Suprapubic skin (tissue), 4 donors: ENCODE data around the gene UBE2O. TPM values are rescaled to one million over a fixed set of nuclear protein-coding genes. Genes with fewer than 3 reads are reported as not detected.

Experiments
- DNase-seq, 2 donors: peaks; one replicate each; pipeline ENCODE4 v3.0.0-alpha.2; 2019; ENCODE audit warnings: low spot score in 2 of 2
- H3K27ac ChIP-seq: fragments of 200-600 bp; sonication (generic); one replicate; pipeline ENCODE4 v1.5.1; 2019
- H3K27me3 ChIP-seq: fragments of 200-600 bp; sonication (generic); one replicate; pipeline ENCODE4 v1.5.1; 2019
- H3K36me3 ChIP-seq: fragments of 200-600 bp; sonication (generic); one replicate; pipeline ENCODE4 v1.5.1; 2019
- H3K4me1 ChIP-seq: fragments of 200-600 bp; sonication (generic); one replicate; pipeline ENCODE4 v1.5.1; 2019
- H3K4me3 ChIP-seq: fragments of 200-600 bp; sonication (generic); one replicate; pipeline ENCODE4 v1.5.1; 2019; ENCODE audit warnings: mild to moderate bottlenecking
- H3K9me3 ChIP-seq: fragments of 200-600 bp; sonication (generic); one replicate; pipeline ENCODE4 v1.5.1; 2019
- CTCF ChIP-seq, 2 donors: fragments of 200-600 bp in 1 of 2; fragments of 450-650 bp in 1 of 2; sonication (generic) in 1 of 2; IDR thresholded peaks; one replicate each; pipeline ENCODE4 v1.5.1; 2016 to 2019; ENCODE audit warnings: antibody characterized with exemption in 2 of 2, mild to moderate bottlenecking in 1 of 2, moderate library complexity in 1 of 2
- EP300 ChIP-seq: sonication (generic); formaldehyde crosslinking; IDR thresholded peaks from one replicate; pipeline ENCODE4 v1.6.1; 2017; ENCODE audit warnings: antibody characterized with exemption
- POLR2A ChIP-seq, 2 donors: fragments of 450-650 bp; IDR thresholded peaks; one replicate each; pipeline ENCODE4 v1.6.1; 2017; ENCODE audit warnings: antibody characterized with exemption in 2 of 2, mild to moderate bottlenecking in 2 of 2, moderate library complexity in 2 of 2
- POLR2AphosphoS5 ChIP-seq, 3 donors: sonication (generic); formaldehyde crosslinking; IDR thresholded peaks; one replicate each; pipeline ENCODE4 v1.6.1; 2017; ENCODE audit warnings: antibody characterized with exemption in 3 of 3
- WGBS: methylation state at CpG from one replicate; pipeline ENCODE4 v1.1.5; 2018; 5-methylcytosine and 5-hydroxymethylcytosine counted together
- total RNA-seq, 4 donors: library from RNA; depleted of rRNA; stranded (reverse); fragments of >200 nt; gene quantifications; one replicate each; pipeline ENCODE4 v1.1.0, GENCODE V29; 2016

UBE2O gene
- total RNA-seq, 4 donors from 2014 or later, result 31.3 to 42.0 (median 37.7) TPM

- H3K9me3 ChIP-seq, result no peaks in the 10 kb centered on the region
- H3K4me3 ChIP-seq, result no peak overlapping the region
- TF ChIP-seq EP300, result no peak
- no peak for TF ChIP-seq CTCF (IDR thresholded peaks at IDR 0.05)
- TF ChIP-seq POLR2AphosphoS5 (IDR thresholded peaks at IDR 0.05), result no peak
- TF ChIP-seq POLR2A (IDR thresholded peaks at IDR 0.05), result no peak
- no peak for DNase-seq
- H3K27me3 ChIP-seq, result no peaks in the 10 kb centered on the region
- 89% methylated on average over 8 of the region's 8 CpGs for WGBS
- no peaks in the 10 kb centered on the region for H3K36me3 ChIP-seq
- H3K4me1 ChIP-seq, result peaks cover 2% of the 10 kb centered on the region
- no peak overlapping the region for H3K27ac ChIP-seq
These were observed 10.3 kb downstream of the UBE2O start for GRCh38 chr17:76442341-76443338.

- Histone ChIP-seq H3K9me3 (no peaks in the 10 kb centered on the region), H3K36me3 (no peaks in the 10 kb centered on the region), H3K27me3 (no peaks in the 10 kb centered on the region), H3K4me1 (no peaks in the 10 kb centered on the region), H3K4me3 (no peak overlapping the region), H3K27ac (no peak overlapping the region)
- no peak for TF ChIP-seq POLR2A (IDR thresholded peaks at IDR 0.05)
- TF ChIP-seq EP300, result no peak
- TF ChIP-seq POLR2AphosphoS5 (IDR thresholded peaks at IDR 0.05), result no peak
- TF ChIP-seq CTCF (IDR thresholded peaks at IDR 0.05), result no peak
- WGBS, result 72% methylated on average over 13 of the region's 13 CpGs
- no peak for DNase-seq
These were observed 11.1 kb downstream of the UBE2O start for GRCh38 chr17:76441686-76442340.

- Histone ChIP-seq H3K36me3 (no peaks in the 10 kb centered on the region), H3K27me3 (no peaks in the 10 kb centered on the region), H3K27ac (no peak overlapping the region), H3K4me1 (no peaks in the 10 kb centered on the region), H3K4me3 (no peak overlapping the region), H3K9me3 (no peaks in the 10 kb centered on the region)
- WGBS, result 96% methylated on average over 2 of the region's 2 CpGs
- no peak for TF ChIP-seq POLR2AphosphoS5 (IDR thresholded peaks at IDR 0.05)
- DNase-seq, result no peak
These were observed 12.1 kb downstream of the UBE2O start for GRCh38 chr17:76440751-76441362.

- 95% methylated on average over 6 of the region's 6 CpGs for WGBS
- H3K27me3 ChIP-seq, result no peaks in the 10 kb centered on the region
- no peak for TF ChIP-seq EP300
- peaks cover 4% of the 10 kb centered on the region for H3K4me1 ChIP-seq
- no peaks in the 10 kb centered on the region for H3K9me3 ChIP-seq
- DNase-seq, result no peak
- H3K36me3 ChIP-seq, result no peaks in the 10 kb centered on the region
- no peak overlapping the region for H3K27ac ChIP-seq
- no peak overlapping the region for H3K4me3 ChIP-seq
These were observed 13.5 kb downstream of the UBE2O start for GRCh38 chr17:76439314-76439928.

GRCh38 chr17:76438906-76439305 lies 14.0 kb downstream of the UBE2O start:
- Histone ChIP-seq H3K4me3 (no peak overlapping the region), H3K27me3 (no peaks in the 10 kb centered on the region), H3K9me3 (no peaks in the 10 kb centered on the region), H3K27ac (no peak overlapping the region), H3K4me1 (peaks cover 4% of the 10 kb centered on the region), H3K36me3 (no peaks in the 10 kb centered on the region)
- no peak for TF ChIP-seq EP300
- TF ChIP-seq CTCF (IDR thresholded peaks at IDR 0.05), result no peak
- no peak for TF ChIP-seq POLR2AphosphoS5 (IDR thresholded peaks at IDR 0.05)
- TF ChIP-seq POLR2A (IDR thresholded peaks at IDR 0.05), result no peak
- DNase-seq, result no peak
- 73% methylated on average over 9 of the region's 9 CpGs for WGBS
